H9 (cell line): ENCODE results near the gene SYNGR4. TPM values are rescaled to one million over a fixed set of nuclear protein-coding genes. Genes with fewer than 3 reads are reported as not detected.

ENCODE experiments used
- DNase-seq: peaks from one replicate; pipeline ENCODE4 v3.0.0-alpha.2; 2017
- H2AFZ ChIP-seq: one replicate; pipeline ENCODE4 v1.6.1; 2013; ENCODE audit warnings: mild to moderate bottlenecking, low read length, control low read depth, moderate library complexity
- H2AK5ac ChIP-seq: 2 replicates; pipeline ENCODE4 v1.6.1; 2013; ENCODE audit warnings: low read length, control low read depth, mixed read lengths; ENCODE audit not compliant: insufficient read length
- H2BK120ac ChIP-seq: one replicate; pipeline ENCODE4 v1.6.1; 2013; ENCODE audit warnings: low read depth, mild to moderate bottlenecking, low read length, control low read depth, inconsistent platforms; ENCODE audit not compliant: poor library complexity, severe bottlenecking
- H2BK12ac ChIP-seq: 2 replicates; pipeline ENCODE4 v1.6.1; 2013; ENCODE audit warnings: low read length, control low read depth, mixed read lengths, low read depth; ENCODE audit not compliant: insufficient read length
- H2BK15ac ChIP-seq: 2 replicates; pipeline ENCODE4 v1.6.1; 2013; ENCODE audit warnings: low read depth, low read length, control low read depth
- H2BK20ac ChIP-seq: one replicate; pipeline ENCODE4 v1.6.1; 2013; ENCODE audit warnings: low read depth, mild to moderate bottlenecking, low read length, control low read depth, inconsistent platforms; ENCODE audit not compliant: poor library complexity, severe bottlenecking
- H2BK5ac ChIP-seq: 2 replicates; pipeline ENCODE4 v1.6.1; 2013; ENCODE audit warnings: low read length, control low read depth, mixed read lengths; ENCODE audit not compliant: insufficient read length
- H3K14ac ChIP-seq: 2 replicates; pipeline ENCODE4 v1.6.1; 2013; ENCODE audit warnings: low read length, control low read depth; ENCODE audit not compliant: insufficient read depth
- H3K18ac ChIP-seq: 2 replicates; pipeline ENCODE4 v1.6.1; 2013; ENCODE audit warnings: low read depth, mild to moderate bottlenecking, mixed read lengths, low read length, control low read depth; ENCODE audit not compliant: insufficient read length
- H3K23ac ChIP-seq: 2 replicates; pipeline ENCODE4 v1.6.1; 2013; ENCODE audit warnings: low read length, control low read depth, mixed read lengths, low read depth; ENCODE audit not compliant: insufficient read length
- H3K23me2 ChIP-seq: 2 replicates; pipeline ENCODE4 v1.6.1; 2013; ENCODE audit warnings: low read depth, mild to moderate bottlenecking, mixed read lengths, low read length, control low read depth; ENCODE audit not compliant: insufficient read length, poor library complexity, severe bottlenecking
- H3K27ac ChIP-seq: 2 replicates; pipeline ENCODE4 v1.5.1; 2013; ENCODE audit warnings: low read length, control low read depth, mixed read lengths, low read depth; ENCODE audit not compliant: insufficient read length
- H3K27me3 ChIP-seq: 2 replicates; pipeline ENCODE4 v1.6.1; 2013; ENCODE audit warnings: low read length, control low read depth, inconsistent platforms; ENCODE audit not compliant: insufficient read depth
- H3K4ac ChIP-seq: 2 replicates; pipeline ENCODE4 v1.6.1; 2013; ENCODE audit warnings: low read depth, mild to moderate bottlenecking, control low read depth, inconsistent platforms, low read length, moderate library complexity
- H3K4me1 ChIP-seq: 2 replicates; pipeline ENCODE4 v1.6.1; 2013; ENCODE audit warnings: low read length, control low read depth, inconsistent platforms; ENCODE audit not compliant: insufficient read depth
- H3K4me2 ChIP-seq: 2 replicates; pipeline ENCODE4 v1.6.1; 2013; ENCODE audit warnings: low read length, control low read depth, mixed read lengths; ENCODE audit not compliant: insufficient read length, insufficient read depth
- H3K56ac ChIP-seq: 2 replicates; pipeline ENCODE4 v1.6.1; 2013; ENCODE audit warnings: low read depth, mild to moderate bottlenecking, mixed read lengths, low read length, control low read depth; ENCODE audit not compliant: insufficient read length
- H3K79me1 ChIP-seq: 2 replicates; pipeline ENCODE4 v1.6.1; 2013; ENCODE audit warnings: low read depth, mild to moderate bottlenecking, moderate library complexity, low read length, control low read depth, inconsistent platforms; ENCODE audit not compliant: insufficient read depth, poor library complexity, severe bottlenecking
- H3K79me2 ChIP-seq: 2 replicates; pipeline ENCODE4 v1.6.1; 2013; ENCODE audit warnings: low read length, control low read depth, inconsistent platforms; ENCODE audit not compliant: insufficient read depth
- H3K9ac ChIP-seq: 2 replicates; pipeline ENCODE4 v1.6.1; 2013; ENCODE audit warnings: low read length, control low read depth, mixed read lengths; ENCODE audit not compliant: insufficient read length; ENCODE audit errors: extremely low read depth
- H3K9me3 ChIP-seq: one replicate; pipeline ENCODE4 v1.6.1; 2013; ENCODE audit warnings: low read depth, low read length, inconsistent platforms; ENCODE audit not compliant: control insufficient read depth
- H3T11ph ChIP-seq: one replicate; pipeline ENCODE4 v1.6.1; 2013; ENCODE audit warnings: mild to moderate bottlenecking, low read length, control low read depth, inconsistent platforms
- H4K20me1 ChIP-seq: one replicate; pipeline ENCODE4 v1.6.1; 2013; ENCODE audit not compliant: control insufficient read depth, insufficient read length, insufficient read depth
- H4K5ac ChIP-seq: 2 replicates; pipeline ENCODE4 v1.6.1; 2013; ENCODE audit warnings: low read depth, mild to moderate bottlenecking, mixed read lengths, low read length, control low read depth; ENCODE audit not compliant: insufficient read length
- H4K8ac ChIP-seq: replicated peaks from 2 replicates; pipeline ENCODE4 v1.6.1; 2013; ENCODE audit warnings: low read length, control low read depth, mixed read lengths, low read depth; ENCODE audit not compliant: insufficient read length
- H4K91ac ChIP-seq: 2 replicates; pipeline ENCODE4 v1.6.1; 2013; ENCODE audit warnings: low read depth, mild to moderate bottlenecking, moderate library complexity, mixed read lengths, low read length, control low read depth; ENCODE audit not compliant: insufficient read length
- H3K27ac Mint-ChIP-seq, 3 experiments: 2 replicates in 2 of 3; 3 replicates in 1 of 3; pipeline ENCODE4 v1.8.0; 2020 to 2021; ENCODE audit warnings: mixed read lengths in 3 of 3, mild to moderate bottlenecking in 1 of 3, moderate library complexity in 1 of 3
- H3K27me3 Mint-ChIP-seq: 2 replicates; pipeline ENCODE4 v1.8.0; 2021; ENCODE audit warnings: low read depth, mild to moderate bottlenecking, moderate library complexity, mixed read lengths
- H3K36me3 Mint-ChIP-seq, 3 experiments: 2 replicates in 2 of 3; 3 replicates in 1 of 3; pipeline ENCODE4 v1.8.0; 2020 to 2021; ENCODE audit warnings: low read depth in 3 of 3, mixed read lengths in 3 of 3; ENCODE audit not compliant: insufficient read depth in 1 of 3
- H3K4me1 Mint-ChIP-seq, 2 experiments: 2 replicates each; pipeline ENCODE4 v1.8.0; 2020; ENCODE audit warnings: mixed read lengths in 2 of 2
- H3K4me3 Mint-ChIP-seq, 2 experiments: 2 replicates in 1 of 2; 3 replicates in 1 of 2; pipeline ENCODE4 v1.8.0; 2020 to 2021; ENCODE audit warnings: mild to moderate bottlenecking in 2 of 2, mixed read lengths in 2 of 2, moderate library complexity in 1 of 2
- H3K9me3 Mint-ChIP-seq, 2 experiments: 2 replicates in 1 of 2; 3 replicates in 1 of 2; pipeline ENCODE4 v1.8.0; 2020; ENCODE audit warnings: mild to moderate bottlenecking in 2 of 2, mixed read lengths in 2 of 2, moderate library complexity in 1 of 2
- CTCF ChIP-seq: fragments of 200-600 bp; sonication (generic); conservative IDR thresholded peaks from 3 replicates; pipeline ENCODE4 v1.8.0; 2021; ENCODE audit warnings: antibody characterized with exemption, mild to moderate bottlenecking
- WGBS: extraction: QIAGEN DNeasy Blood & Tissue Kit; methylation state at CpG from one replicate; pipeline ENCODE4 v1.1.7; 2013; ENCODE audit warnings: missing lambda C conversion rate, low lambda C conversion rate, mixed read lengths; ENCODE audit not compliant: insufficient read length; ENCODE audit errors: extremely low coverage; 5-methylcytosine and 5-hydroxymethylcytosine counted together
- total RNA-seq: library from RNA; stranded (reverse); gene quantifications from 2 replicates; pipeline ENCODE4 v1.2.1, GENCODE V29; 2021

SYNGR4 gene
- total RNA-seq, 1 experiment from 2014 or later = 0.31 TPM

GRCh38 chr19:48372904-48373303, 8.7 kb downstream of the SYNGR4 start:
- H3K27me3 ChIP-seq = no peaks in the 10 kb centered on the region; the same call in 1 of the 2 replicates
- H2BK12ac ChIP-seq = no peak overlapping the region
- H4K91ac ChIP-seq = no peak overlapping the region
- H2AK5ac ChIP-seq = no peak overlapping the region
- DNase-seq = no peak
- no peaks in the 10 kb centered on the region for H3K23me2 ChIP-seq
- H2BK5ac ChIP-seq = no peak overlapping the region
- H2BK20ac ChIP-seq = no peak overlapping the region
- H3K4me2 ChIP-seq = no peak overlapping the region
- H3K23ac ChIP-seq = no peak overlapping the region
- WGBS = no CpG with 5 or more reads among the region's 4 CpGs
- Mint-ChIP-seq H3K27me3 (peaks cover 45% of the 10 kb centered on the region), H3K36me3 (no peaks in the 10 kb centered on the region), H3K4me1 (peaks cover 5 to 16% of the 10 kb centered on the region in 2 experiments; a peak in 3 of 4 replicates), H3K27ac (no peak overlapping the region; a peak in 1 of 7 replicates), H3K9me3 (no peaks in the 10 kb centered on the region), H3K4me3 (no peak overlapping the region)
- no peak overlapping the region for H3T11ph ChIP-seq
- H2AFZ ChIP-seq = no peak overlapping the region
- no peak overlapping the region for H3K18ac ChIP-seq
- H2BK120ac ChIP-seq = no peak overlapping the region
- no peak overlapping the region for H3K27ac ChIP-seq
- 0 out of 2 replicates have a peak, but pooled peaks cover 1% of the 10 kb centered on the region for H3K79me2 ChIP-seq
- no peak overlapping the region; the same call in 1 of the 2 replicates for H3K14ac ChIP-seq
- H3K4me1 ChIP-seq = no peaks in the 10 kb centered on the region
- H4K20me1 ChIP-seq = no peaks in the 10 kb centered on the region
- no peak overlapping the region for H3K56ac ChIP-seq
- H3K9me3 ChIP-seq = no peaks in the 10 kb centered on the region
- no peak overlapping the region for H3K4ac ChIP-seq
- TF ChIP-seq CTCF = no peak
- H4K8ac ChIP-seq = no peak overlapping the region
- H3K79me1 ChIP-seq = no peaks in the 10 kb centered on the region
- H2BK15ac ChIP-seq = no peak overlapping the region
- H3K9ac ChIP-seq = no peak overlapping the region
- H4K5ac ChIP-seq = no peak overlapping the region
